ENCODE measurements around the gene ADGRA1.

ADGRA1 gene

GRCh38 chr10:133056651-133057178 is 31.0 kb upstream of the ADGRA1 start:
- ATAC-seq (ENCODE audit: insufficient read depth, low read depth) (no peak), DNase-seq (no peak)
- no peaks in the 10 kb centered on the region for H3K27me3 ChIP-seq (ENCODE audit: insufficient read depth, low read length, poor library complexity)
- H3K9me3 ChIP-seq (ENCODE audit: insufficient read depth, low read length, severe bottlenecking): no peaks in the 10 kb centered on the region
- no peak overlapping the region for H2AFZ ChIP-seq (ENCODE audit: low read depth, low read length)
- H3K36me3 ChIP-seq (ENCODE audit: insufficient read depth, low read length): no peaks in the 10 kb centered on the region
- TF ChIP-seq, protein P1, sequence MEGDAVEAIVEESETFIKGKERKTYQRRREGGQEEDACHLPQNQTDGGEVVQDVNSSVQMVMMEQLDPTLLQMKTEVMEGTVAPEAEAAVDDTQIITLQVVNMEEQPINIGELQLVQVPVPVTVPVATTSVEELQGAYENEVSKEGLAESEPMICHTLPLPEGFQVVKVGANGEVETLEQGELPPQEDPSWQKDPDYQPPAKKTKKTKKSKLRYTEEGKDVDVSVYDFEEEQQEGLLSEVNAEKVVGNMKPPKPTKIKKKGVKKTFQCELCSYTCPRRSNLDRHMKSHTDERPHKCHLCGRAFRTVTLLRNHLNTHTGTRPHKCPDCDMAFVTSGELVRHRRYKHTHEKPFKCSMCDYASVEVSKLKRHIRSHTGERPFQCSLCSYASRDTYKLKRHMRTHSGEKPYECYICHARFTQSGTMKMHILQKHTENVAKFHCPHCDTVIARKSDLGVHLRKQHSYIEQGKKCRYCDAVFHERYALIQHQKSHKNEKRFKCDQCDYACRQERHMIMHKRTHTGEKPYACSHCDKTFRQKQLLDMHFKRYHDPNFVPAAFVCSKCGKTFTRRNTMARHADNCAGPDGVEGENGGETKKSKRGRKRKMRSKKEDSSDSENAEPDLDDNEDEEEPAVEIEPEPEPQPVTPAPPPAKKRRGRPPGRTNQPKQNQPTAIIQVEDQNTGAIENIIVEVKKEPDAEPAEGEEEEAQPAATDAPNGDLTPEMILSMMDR (IDR thresholded peaks at IDR 0.05; ENCODE audit: borderline replicate concordance, extremely low read depth, low read length, poor library complexity, severe bottlenecking): no peak
- TF ChIP-seq EZH2 (IDR thresholded peaks at IDR 0.05; ENCODE audit: borderline replicate concordance, low read depth, low read length, severe bottlenecking): no peak
- H4K20me1 ChIP-seq (ENCODE audit: insufficient read depth, low read length): peaks cover 18% of the 10 kb centered on the region; the same call in 1 of the 2 replicates
- H3K4me2 ChIP-seq (ENCODE audit: insufficient read depth, low read length): no peak overlapping the region
- H3K79me2 ChIP-seq (ENCODE audit: insufficient read depth, low read length): no peaks in the 10 kb centered on the region
- H3K4me3 ChIP-seq (ENCODE audit: low read depth in 1 of 2, low read length in 2 of 2): no peak overlapping the region
- peaks cover 12% of the 10 kb centered on the region for H3K4me1 ChIP-seq (ENCODE audit: insufficient read depth, low read length)
- H3K27ac ChIP-seq (ENCODE audit: low read length): no peak overlapping the region
- H3K9ac ChIP-seq (ENCODE audit: low read depth, low read length): no peak overlapping the region

DNA sequence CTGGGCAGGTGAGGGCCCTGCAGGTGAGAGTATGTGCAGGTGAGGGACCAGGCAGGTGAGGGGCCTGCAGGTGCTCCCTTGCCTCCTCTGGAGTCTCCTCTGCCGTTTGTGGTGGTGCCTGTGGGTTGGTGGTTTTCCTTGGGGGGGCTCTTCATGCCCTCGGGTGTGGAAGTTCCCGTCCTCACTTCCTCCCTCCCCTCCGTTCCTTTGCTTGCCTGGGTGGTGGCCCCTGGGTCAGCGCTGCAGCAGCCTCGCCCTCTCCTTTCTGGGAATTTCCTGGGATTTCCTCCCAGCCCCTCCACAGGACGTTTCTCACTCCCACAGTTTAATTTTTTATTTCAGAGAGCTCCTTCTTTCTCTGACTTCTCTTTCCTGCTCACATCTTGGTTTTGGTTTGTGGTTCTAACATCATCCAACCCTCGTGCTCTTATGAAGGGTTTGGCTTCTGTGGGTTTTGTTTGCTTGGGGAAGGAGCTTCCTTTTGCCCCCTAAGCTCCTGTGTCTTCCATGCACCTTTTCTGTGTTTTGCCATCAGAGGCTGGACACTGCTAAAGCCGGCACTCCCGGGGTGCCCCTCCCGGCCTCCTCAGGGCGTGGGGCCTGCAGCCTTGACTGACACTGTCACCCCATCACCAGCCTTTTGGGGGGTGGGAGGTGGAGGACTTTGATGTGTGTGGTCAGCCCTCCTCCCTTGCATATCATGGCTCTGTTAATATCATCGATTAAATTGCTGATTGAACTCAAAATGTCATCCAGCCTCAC is 29.2 kb upstream of the ADGRA1 start:
- DNase-seq (peak; percentile 41), ATAC-seq (ENCODE audit: insufficient read depth, low read depth) (peak; percentile 78)
- no peak overlapping the region for H3K27ac ChIP-seq (ENCODE audit: low read length)
- no peak overlapping the region for H2AFZ ChIP-seq (ENCODE audit: low read depth, low read length)
- TF ChIP-seq EZH2 (IDR thresholded peaks at IDR 0.05; ENCODE audit: borderline replicate concordance, low read depth, low read length, severe bottlenecking): no peak
- TF ChIP-seq, protein P1 (IDR thresholded peaks at IDR 0.05; ENCODE audit: borderline replicate concordance, extremely low read depth, low read length, poor library complexity, severe bottlenecking): no peak
- H3K27me3 ChIP-seq (ENCODE audit: insufficient read depth, low read length, poor library complexity): no peaks in the 10 kb centered on the region
- H3K4me1 ChIP-seq (ENCODE audit: insufficient read depth, low read length): peaks cover 12% of the 10 kb centered on the region
- H3K36me3 ChIP-seq (ENCODE audit: insufficient read depth, low read length): no peaks in the 10 kb centered on the region
- peaks cover 18% of the 10 kb centered on the region; the same call in 1 of the 2 replicates for H4K20me1 ChIP-seq (ENCODE audit: insufficient read depth, low read length)
- no peak overlapping the region for H3K4me3 ChIP-seq (ENCODE audit: low read depth in 1 of 2, low read length in 2 of 2)
- no peaks in the 10 kb centered on the region for H3K9me3 ChIP-seq (ENCODE audit: insufficient read depth, low read length, severe bottlenecking)
- no peak overlapping the region for H3K9ac ChIP-seq (ENCODE audit: low read depth, low read length)
- no peak overlapping the region for H3K4me2 ChIP-seq (ENCODE audit: insufficient read depth, low read length)
- H3K79me2 ChIP-seq (ENCODE audit: insufficient read depth, low read length): no peaks in the 10 kb centered on the region

- Histone ChIP-seq H3K4me2 (ENCODE audit: insufficient read depth, low read length) (no peak overlapping the region), H3K4me3 (ENCODE audit: low read depth in 1 of 2, low read length in 2 of 2) (no peak overlapping the region), H3K4me1 (ENCODE audit: insufficient read depth, low read length) (peaks cover 12% of the 10 kb centered on the region), H3K79me2 (ENCODE audit: insufficient read depth, low read length) (no peaks in the 10 kb centered on the region), H3K36me3 (ENCODE audit: insufficient read depth, low read length) (no peaks in the 10 kb centered on the region), H3K9me3 (ENCODE audit: insufficient read depth, low read length, severe bottlenecking) (no peaks in the 10 kb centered on the region), H2AFZ (ENCODE audit: low read depth, low read length) (no peak overlapping the region), H3K9ac (ENCODE audit: low read depth, low read length) (no peak overlapping the region), H4K20me1 (ENCODE audit: insufficient read depth, low read length) (peaks cover 18% of the 10 kb centered on the region; the same call in 1 of the 2 replicates), H3K27me3 (ENCODE audit: insufficient read depth, low read length, poor library complexity) (no peaks in the 10 kb centered on the region), H3K27ac (ENCODE audit: low read length) (no peak overlapping the region)
- DNase-seq (no peak), ATAC-seq (ENCODE audit: insufficient read depth, low read depth) (no peak)
- no peak for TF ChIP-seq EZH2 (IDR thresholded peaks at IDR 0.05; ENCODE audit: borderline replicate concordance, low read depth, low read length, severe bottlenecking)
- TF ChIP-seq, protein P1 (IDR thresholded peaks at IDR 0.05; ENCODE audit: borderline replicate concordance, extremely low read depth, low read length, poor library complexity, severe bottlenecking): no peak
Measured at GRCh38 chr10:133059093-133059470, 28.6 kb upstream of the ADGRA1 start.

Data from DND-41 (cell line).